Lower lobe of right lung (tissue), 2 donors: Measurements from ENCODE around the gene BCAR3. TPM values are rescaled to one million over a fixed set of nuclear protein-coding genes. Genes with fewer than 3 reads are reported as not detected.

Experiments
- ATAC-seq, 2 donors: fragments of 200-7000 bp; cut with Tn5 transposase; one replicate each; pipeline ENCODE4 v1.9.1; 2020 to 2022; ENCODE audit warnings: mild to moderate bottlenecking in 2 of 2, moderate library complexity in 2 of 2
- DNase-seq: peaks from one replicate; pipeline ENCODE4 v3.0.0-alpha.2; 2020
- H3K27ac ChIP-seq: fragments of 200-600 bp; one replicate; pipeline ENCODE4 v1.8.0; 2022
- H3K27me3 ChIP-seq: fragments of 200-600 bp; one replicate; pipeline ENCODE4 v1.8.0; 2022; ENCODE audit warnings: low read depth
- H3K36me3 ChIP-seq: fragments of 200-600 bp; one replicate; pipeline ENCODE4 v1.8.0; 2022; ENCODE audit warnings: mild to moderate bottlenecking
- H3K4me1 ChIP-seq: fragments of 200-600 bp; one replicate; pipeline ENCODE4 v1.8.0; 2022
- H3K4me3 ChIP-seq: fragments of 200-600 bp; one replicate; pipeline ENCODE4 v1.8.0; 2022; ENCODE audit warnings: mild to moderate bottlenecking
- H3K9me3 ChIP-seq: fragments of 200-600 bp; one replicate; pipeline ENCODE4 v1.8.0; 2022
- intact Hi-C: fragments of 100-400 bp; cut with DNase I; formaldehyde crosslinking; loops from one replicate; pipeline ENCODE4 v1.11.0; 2022
- total RNA-seq: library from RNA; stranded (reverse); fragmentation: NEBNext Ultra II Directional; extraction: Animal tissue kit (Norgen Biotek cat#: 25700); gene quantifications from one replicate; pipeline ENCODE4 v1.2.1, GENCODE V29; 2021
- TF ChIP-seq, protein P1 (sequence below): fragments of 200-600 bp; IDR thresholded peaks from one replicate; pipeline ENCODE4 v1.8.0; 2022; ENCODE audit warnings: antibody characterized with exemption, mild to moderate bottlenecking
- donor health status: DM: no; HTN: yes; CAD: no; lungs with severe emphysema.

The BCAR3 gene
- total RNA-seq, 1 donor from 2014 or later, result 24.9 TPM

DNA sequence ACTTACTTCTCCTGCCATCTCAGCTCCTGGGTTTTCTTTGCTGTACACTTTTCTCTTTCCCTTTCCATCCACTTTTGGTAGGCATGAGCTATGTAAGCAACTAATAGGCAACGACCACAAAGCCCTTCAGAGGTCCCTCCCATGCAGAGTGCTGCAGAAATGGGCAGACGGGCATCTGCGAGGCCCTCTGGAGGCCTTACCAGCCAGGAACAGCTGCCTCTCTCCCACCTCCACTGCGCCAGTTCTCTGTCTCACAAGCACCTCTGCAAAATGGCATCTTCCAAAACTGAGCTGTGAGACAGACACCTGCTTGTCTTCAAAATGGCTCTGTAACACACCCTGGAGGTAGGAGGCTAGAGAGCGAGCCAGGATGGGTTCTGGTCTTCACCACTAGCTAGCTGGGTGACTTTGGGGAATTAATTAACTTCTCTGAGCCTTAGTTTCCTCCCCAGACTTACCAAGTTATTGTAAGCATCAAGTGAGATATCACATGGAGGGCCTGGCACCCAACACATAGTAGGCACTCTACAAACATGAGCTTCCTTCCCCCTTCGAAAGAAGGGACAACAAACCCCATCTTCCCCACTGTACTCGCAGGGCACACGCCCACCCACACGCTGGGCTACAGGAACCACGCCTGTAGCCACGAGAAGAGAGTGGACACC is 62.0 kb downstream of the BCAR3 start:
- Histone ChIP-seq H3K27me3 (no peaks in the 10 kb centered on the region), H3K4me1 (peaks cover 33% of the 10 kb centered on the region), H3K27ac (no peak overlapping the region), H3K9me3 (no peaks in the 10 kb centered on the region), H3K4me3 (no peak overlapping the region), H3K36me3 (no peaks in the 10 kb centered on the region)
- intact Hi-C loops, result no loop called here
- DNase-seq (no peak), ATAC-seq (no peak)
- TF ChIP-seq, protein P1, sequence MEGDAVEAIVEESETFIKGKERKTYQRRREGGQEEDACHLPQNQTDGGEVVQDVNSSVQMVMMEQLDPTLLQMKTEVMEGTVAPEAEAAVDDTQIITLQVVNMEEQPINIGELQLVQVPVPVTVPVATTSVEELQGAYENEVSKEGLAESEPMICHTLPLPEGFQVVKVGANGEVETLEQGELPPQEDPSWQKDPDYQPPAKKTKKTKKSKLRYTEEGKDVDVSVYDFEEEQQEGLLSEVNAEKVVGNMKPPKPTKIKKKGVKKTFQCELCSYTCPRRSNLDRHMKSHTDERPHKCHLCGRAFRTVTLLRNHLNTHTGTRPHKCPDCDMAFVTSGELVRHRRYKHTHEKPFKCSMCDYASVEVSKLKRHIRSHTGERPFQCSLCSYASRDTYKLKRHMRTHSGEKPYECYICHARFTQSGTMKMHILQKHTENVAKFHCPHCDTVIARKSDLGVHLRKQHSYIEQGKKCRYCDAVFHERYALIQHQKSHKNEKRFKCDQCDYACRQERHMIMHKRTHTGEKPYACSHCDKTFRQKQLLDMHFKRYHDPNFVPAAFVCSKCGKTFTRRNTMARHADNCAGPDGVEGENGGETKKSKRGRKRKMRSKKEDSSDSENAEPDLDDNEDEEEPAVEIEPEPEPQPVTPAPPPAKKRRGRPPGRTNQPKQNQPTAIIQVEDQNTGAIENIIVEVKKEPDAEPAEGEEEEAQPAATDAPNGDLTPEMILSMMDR, result no peak

- ATAC-seq, result peak in 1 of 2 donors; percentile 32
- peaks cover 46% of the 10 kb centered on the region for H3K4me1 ChIP-seq
- H3K9me3 ChIP-seq, result no peaks in the 10 kb centered on the region
- no peak overlapping the region for H3K4me3 ChIP-seq
- H3K27me3 ChIP-seq, result no peaks in the 10 kb centered on the region
- no peaks in the 10 kb centered on the region for H3K36me3 ChIP-seq
- intact Hi-C loops, result no loop called here
- H3K27ac ChIP-seq, result peak overlapping the region; percentile 59
- no peak for DNase-seq
- TF ChIP-seq, protein P1, result no peak
Measured at GRCh38 chr1:93617670-93618499, 63.8 kb downstream of the BCAR3 start.

GRCh38 chr1:93616996-93617669 is 64.5 kb downstream of the BCAR3 start:
- no peaks in the 10 kb centered on the region for H3K36me3 ChIP-seq
- H3K27me3 ChIP-seq, result no peaks in the 10 kb centered on the region
- no peaks in the 10 kb centered on the region for H3K9me3 ChIP-seq
- H3K4me3 ChIP-seq, result no peak overlapping the region
- peak overlapping the region; percentile 59 for H3K27ac ChIP-seq
- intact Hi-C loops, result no loop called here
- H3K4me1 ChIP-seq, result peaks cover 39% of the 10 kb centered on the region
- DNase-seq, result peak; percentile 56
- ATAC-seq, result peak; percentile 68 to 80
- TF ChIP-seq, protein P1, result no peak

- ATAC-seq (peak; percentile 46 to 60), DNase-seq (no peak)
- H3K27me3 ChIP-seq, result no peaks in the 10 kb centered on the region
- H3K4me3 ChIP-seq, result no peak overlapping the region
- peak overlapping the region; percentile 59 for H3K27ac ChIP-seq
- H3K36me3 ChIP-seq, result no peaks in the 10 kb centered on the region
- intact Hi-C loops, result no loop called here
- peaks cover 39% of the 10 kb centered on the region for H3K4me1 ChIP-seq
- no peaks in the 10 kb centered on the region for H3K9me3 ChIP-seq
- TF ChIP-seq, protein P1, result no peak
Measured at GRCh38 chr1:93616221-93616995, 65.2 kb downstream of the BCAR3 start.

DNA sequence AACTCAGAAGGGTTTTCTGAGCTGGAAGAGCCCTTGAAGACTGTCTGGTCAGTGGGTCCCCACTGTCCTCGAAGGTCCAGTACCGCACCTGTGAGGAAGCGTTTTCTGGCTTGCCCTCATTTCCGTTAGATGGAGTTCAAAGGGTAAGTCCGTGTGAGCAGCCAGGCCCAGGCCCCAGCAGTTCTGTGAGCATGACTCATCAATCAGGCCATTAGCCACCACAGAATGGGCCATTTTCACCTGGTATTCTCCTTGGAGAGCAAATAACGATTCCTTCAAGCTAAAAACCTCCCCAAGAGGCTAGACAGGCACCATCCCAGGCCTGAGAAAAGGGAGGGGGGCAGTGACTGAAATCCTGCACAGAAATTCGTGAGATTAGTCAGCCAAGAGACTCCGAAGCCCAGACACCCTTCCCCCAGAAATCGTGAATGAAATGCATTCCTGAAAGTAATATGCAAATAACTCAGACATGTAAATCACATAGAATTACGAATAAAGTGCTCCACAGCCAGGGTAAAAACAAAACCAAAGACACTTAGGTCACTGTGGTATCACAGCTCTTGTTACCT is 66.0 kb downstream of the BCAR3 start:
- no peaks in the 10 kb centered on the region for H3K36me3 ChIP-seq
- intact Hi-C loops, result no loop called here
- DNase-seq (no peak), ATAC-seq (peak in 1 of 2 donors; percentile 16)
- TF ChIP-seq, protein P1, result no peak
- peak overlapping the region; percentile 59 for H3K27ac ChIP-seq
- no peaks in the 10 kb centered on the region for H3K9me3 ChIP-seq
- no peaks in the 10 kb centered on the region for H3K27me3 ChIP-seq
- H3K4me3 ChIP-seq, result no peak overlapping the region
- H3K4me1 ChIP-seq, result peaks cover 39% of the 10 kb centered on the region
